ENCODE results near the gene NUP205.

- TF ChIP-seq CTCF (IDR thresholded peaks at IDR 0.05; ENCODE audit: low read length) (no peak), EZH2 (IDR thresholded peaks at IDR 0.05; ENCODE audit: borderline replicate concordance, low read length) (no peak)
Observed at GRCh38 chr7:135681762-135682161, 124.0 kb downstream of the NUP205 start.

All from OCI-LY1 (cell line).